Naive B cell (primary cell): ENCODE results near the gene QRSL1. TPM values are rescaled to one million over a fixed set of nuclear protein-coding genes. Genes with fewer than 3 reads are reported as not detected.
"Not testable (repeated sequence)": the region's sequence is repeated elsewhere in the genome, so short reads cannot be mapped to it uniquely, and the experiment has no call there.

Source experiments
- ATAC-seq, 2 donors: fragments of 150-1000 bp; cut with Tn5 transposase; 2 replicates each; pipeline ENCODE4 v1.10.0; 2021; ENCODE audit warnings: low read depth in 2 of 2, mild to moderate bottlenecking in 2 of 2, moderate library complexity in 2 of 2
- DNase-seq: peaks from one replicate; pipeline ENCODE4 v3.0.0; 2022
- H3K27ac Mint-ChIP-seq, 6 donors: one replicate each; pipeline ENCODE4 v1.8.0; 2020 to 2022; ENCODE audit warnings: mild to moderate bottlenecking in 6 of 6, mixed read lengths in 6 of 6, moderate library complexity in 5 of 6, inconsistent platforms in 2 of 6
- H3K27me3 Mint-ChIP-seq, 3 donors: one replicate each; pipeline ENCODE4 v1.8.0; 2021 to 2022; ENCODE audit warnings: mixed read lengths in 3 of 3, mild to moderate bottlenecking in 1 of 3
- H3K36me3 Mint-ChIP-seq, 2 donors: one replicate each; pipeline ENCODE4 v1.8.0; 2020 to 2022; ENCODE audit warnings: mixed read lengths in 2 of 2, inconsistent platforms in 1 of 2, mild to moderate bottlenecking in 1 of 2
- H3K4me1 Mint-ChIP-seq, 3 donors: one replicate each; pipeline ENCODE4 v1.8.0; 2020 to 2022; ENCODE audit warnings: mixed read lengths in 3 of 3, inconsistent platforms in 1 of 3, mild to moderate bottlenecking in 1 of 3, moderate library complexity in 1 of 3
- H3K4me3 Mint-ChIP-seq, 8 donors: one replicate each; pipeline ENCODE4 v1.8.0; 2020 to 2022; ENCODE audit warnings: mild to moderate bottlenecking in 8 of 8, mixed read lengths in 8 of 8, moderate library complexity in 8 of 8, inconsistent platforms in 2 of 8
- H3K9me3 Mint-ChIP-seq, 7 donors: one replicate each; pipeline ENCODE4 v1.8.0; 2020 to 2022; ENCODE audit warnings: mixed read lengths in 7 of 7, mild to moderate bottlenecking in 5 of 7, inconsistent platforms in 2 of 7, moderate library complexity in 1 of 7
- polyA plus RNA-seq, 6 donors: library from polyadenylated mRNA; unstranded; fragments of 300-500 nt; fragmentation: Illumina TruSeq; gene quantifications; one replicate each; pipeline ENCODE4 v1.2.3, GENCODE V29; 2021; ENCODE audit warnings: low read depth in 6 of 6

The QRSL1 gene
- polyA plus RNA-seq, 6 donors from 2014 or later: 82.0 to 97.2 (median 88.6) TPM

DNA sequence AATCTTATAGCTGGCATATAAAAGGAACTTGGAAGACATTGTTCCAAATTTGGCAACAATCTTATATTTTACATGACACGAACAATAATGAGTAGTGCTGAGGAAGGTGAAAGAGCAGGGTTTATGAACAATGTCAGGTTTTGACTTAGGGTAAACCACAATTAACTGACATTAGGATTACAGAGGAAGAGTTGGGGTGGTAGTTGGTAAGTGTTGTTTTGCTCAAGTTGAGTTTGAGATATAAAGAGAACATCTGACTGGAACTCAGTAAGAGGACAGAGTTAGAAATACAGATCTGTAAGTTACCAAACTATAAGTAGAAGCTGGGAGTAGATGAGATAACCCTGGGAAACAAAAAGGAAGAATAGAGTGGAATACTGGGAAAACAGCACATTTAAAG lies 15.2 kb upstream of the QRSL1 start:
- Mint-ChIP-seq H3K36me3 (peaks cover 15 to 17% of the 10 kb centered on the region in 2 donors), H3K27ac (peak overlapping the region; percentile 4 to 94 (median 80)), H3K9me3 (peaks cover 0 to 3% (median 0%) of the 10 kb centered on the region in 7 donors), H3K4me1 (peaks cover 37 to 64% (median 56%) of the 10 kb centered on the region in 3 donors), H3K27me3 (no peaks in the 10 kb centered on the region), H3K4me3 (peak overlapping the region in 7 of 8 donors; percentile 5 to 79 (median 51))
- DNase-seq (no peak), ATAC-seq (no peak)

DNA sequence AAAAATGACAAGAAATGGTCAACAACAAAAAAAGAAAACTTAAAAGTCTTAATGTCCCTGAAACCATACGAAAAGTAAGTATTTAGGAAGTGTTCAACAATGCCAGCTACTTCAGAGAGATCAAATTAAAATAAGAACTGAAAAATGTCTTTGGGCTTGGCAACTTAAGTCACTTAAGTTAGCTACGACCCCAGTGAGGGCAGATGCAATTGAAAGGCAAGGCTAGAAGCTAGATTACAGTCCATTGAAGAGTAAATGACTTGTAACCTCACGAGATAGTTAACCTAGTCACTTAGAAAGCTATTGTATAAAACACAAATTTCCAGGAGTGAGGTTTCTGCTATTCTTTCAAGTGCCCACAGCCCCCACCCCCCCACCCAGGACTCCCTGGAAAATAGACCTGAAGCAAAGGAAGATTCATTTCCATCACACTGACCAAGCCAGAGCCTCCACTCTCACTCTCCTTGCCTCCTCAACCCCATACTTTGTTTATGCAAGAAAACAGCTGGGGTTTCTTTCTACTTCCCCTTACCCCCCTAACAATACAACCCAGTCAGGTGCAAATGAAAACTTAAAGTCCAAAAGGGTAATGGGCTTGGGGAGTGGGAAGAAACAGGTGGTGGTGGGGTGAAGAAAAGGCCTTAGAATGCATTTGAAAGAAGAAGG lies 14.7 kb upstream of the QRSL1 start:
- Mint-ChIP-seq H3K4me1 (peaks cover 33 to 59% (median 53%) of the 10 kb centered on the region in 3 donors), H3K27me3 (no peaks in the 10 kb centered on the region), H3K9me3 (peaks cover 0 to 3% (median 0%) of the 10 kb centered on the region in 7 donors), H3K27ac (peak overlapping the region; percentile 4 to 94 (median 80)), H3K36me3 (peaks cover 15% of the 10 kb centered on the region in 2 donors), H3K4me3 (peak overlapping the region in 7 of 8 donors; percentile 34 to 85 (median 60))
- DNase-seq (no peak), ATAC-seq (peak; percentile 56 to 61)

DNA sequence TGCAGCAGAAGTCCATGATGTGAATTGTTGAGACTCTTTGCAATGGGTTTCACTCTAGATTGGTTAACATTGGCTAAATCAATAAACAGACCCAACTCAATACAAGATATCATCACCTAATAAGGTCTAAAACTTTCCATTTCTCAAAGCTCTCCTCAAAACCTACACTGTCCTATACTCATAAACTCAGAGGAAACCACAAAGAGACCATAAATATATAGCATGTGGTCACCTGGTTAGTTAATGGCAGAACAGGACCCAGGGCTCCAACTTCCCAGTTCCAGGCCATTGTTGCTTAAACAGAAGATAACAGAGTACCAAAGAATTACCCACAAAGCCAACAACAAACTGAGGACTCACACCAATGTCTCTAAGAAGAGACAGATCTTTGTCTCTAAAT lies 12.1 kb upstream of the QRSL1 start:
- peaks cover 0 to 3% (median 0%) of the 10 kb centered on the region in 7 donors for H3K9me3 Mint-ChIP-seq
- peak overlapping the region in 1 of 6 donors; percentile 84 for H3K27ac Mint-ChIP-seq
- H3K27me3 Mint-ChIP-seq: no peaks in the 10 kb centered on the region
- no peak for ATAC-seq
- DNase-seq: no peak
- no peak overlapping the region for H3K4me3 Mint-ChIP-seq
- H3K4me1 Mint-ChIP-seq: peaks cover 32 to 44% (median 43%) of the 10 kb centered on the region in 3 donors
- peaks cover 17 to 18% of the 10 kb centered on the region in 2 donors for H3K36me3 Mint-ChIP-seq

DNA sequence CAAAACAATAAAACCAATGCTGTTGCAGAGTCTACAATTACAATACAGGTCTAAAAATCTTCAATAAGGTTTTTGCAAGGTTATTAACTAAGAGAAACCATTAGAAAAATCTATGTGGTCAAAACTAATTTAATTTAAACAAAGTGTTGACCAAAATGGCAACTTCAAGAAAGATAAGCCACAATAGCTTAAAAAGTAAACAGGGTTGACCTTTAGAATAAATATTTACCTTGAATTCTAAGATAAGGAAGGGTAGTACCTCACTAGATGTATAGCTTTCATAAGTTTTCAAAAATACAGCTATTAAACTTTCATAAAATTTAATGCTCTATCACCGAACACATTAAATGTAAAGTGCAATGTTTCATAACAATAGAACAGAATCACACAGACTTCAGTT lies 11.5 kb upstream of the QRSL1 start:
- no peaks in the 10 kb centered on the region for H3K27me3 Mint-ChIP-seq
- peak overlapping the region in 1 of 6 donors; percentile 84 for H3K27ac Mint-ChIP-seq
- H3K36me3 Mint-ChIP-seq: peaks cover 17 to 18% of the 10 kb centered on the region in 2 donors
- DNase-seq (no peak), ATAC-seq (no peak)
- no peaks in the 10 kb centered on the region for H3K9me3 Mint-ChIP-seq
- H3K4me1 Mint-ChIP-seq: peaks cover 26 to 41% (median 38%) of the 10 kb centered on the region in 3 donors
- H3K4me3 Mint-ChIP-seq: no peak overlapping the region

DNA sequence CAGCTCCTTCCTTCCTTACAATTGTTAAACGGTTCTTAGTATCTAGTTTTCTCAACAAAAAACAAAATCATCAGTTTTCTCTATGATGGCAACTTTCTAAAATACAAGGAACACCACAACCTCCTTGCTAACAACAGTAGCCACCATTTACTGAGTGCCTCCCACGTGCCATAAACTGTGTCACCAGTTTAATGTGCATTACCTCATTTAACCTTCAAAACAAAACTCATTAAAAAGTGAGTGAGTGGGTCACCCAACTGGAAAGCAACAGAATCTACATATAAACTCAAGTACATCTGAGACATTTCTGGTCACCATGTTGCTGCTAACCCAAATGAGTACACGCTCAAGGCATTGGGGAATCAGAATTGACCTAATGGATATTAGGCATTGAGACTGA lies 11.1 kb upstream of the QRSL1 start:
- H3K27me3 Mint-ChIP-seq: no peaks in the 10 kb centered on the region
- peaks cover 22 to 39% (median 33%) of the 10 kb centered on the region in 3 donors for H3K4me1 Mint-ChIP-seq
- ATAC-seq (no peak), DNase-seq (no peak)
- H3K36me3 Mint-ChIP-seq: peaks cover 15 to 20% of the 10 kb centered on the region in 2 donors
- H3K4me3 Mint-ChIP-seq: no peak overlapping the region
- no peaks in the 10 kb centered on the region for H3K9me3 Mint-ChIP-seq
- peak overlapping the region in 1 of 6 donors; percentile 3 for H3K27ac Mint-ChIP-seq

DNA sequence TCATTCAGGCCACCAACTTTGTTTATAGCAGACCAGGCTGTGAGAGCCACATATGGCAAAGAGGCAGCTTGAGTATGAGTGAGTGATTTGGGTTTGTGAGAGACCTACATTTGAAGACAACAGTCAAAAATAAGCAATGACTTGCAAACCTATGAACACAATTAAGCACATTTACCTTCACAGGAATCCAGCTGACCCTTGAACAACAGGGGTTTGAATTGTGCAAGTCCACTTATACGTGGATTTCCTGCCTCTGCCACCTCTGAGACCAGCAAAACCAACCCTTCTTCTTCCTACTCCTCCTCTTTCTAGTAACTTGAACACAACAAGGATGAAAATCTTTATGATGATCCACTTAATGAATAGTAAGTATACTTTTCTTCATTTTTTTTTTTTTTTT lies 10.2 kb upstream of the QRSL1 start:
- no peak for ATAC-seq
- no peak overlapping the region for H3K4me3 Mint-ChIP-seq
- peaks cover 13 to 31% (median 24%) of the 10 kb centered on the region in 3 donors for H3K4me1 Mint-ChIP-seq
- H3K36me3 Mint-ChIP-seq: peaks cover 15 to 20% of the 10 kb centered on the region in 2 donors
- H3K27ac Mint-ChIP-seq: no peak overlapping the region
- H3K9me3 Mint-ChIP-seq: no peaks in the 10 kb centered on the region
- no peaks in the 10 kb centered on the region for H3K27me3 Mint-ChIP-seq
- DNase-seq: no peak

DNA sequence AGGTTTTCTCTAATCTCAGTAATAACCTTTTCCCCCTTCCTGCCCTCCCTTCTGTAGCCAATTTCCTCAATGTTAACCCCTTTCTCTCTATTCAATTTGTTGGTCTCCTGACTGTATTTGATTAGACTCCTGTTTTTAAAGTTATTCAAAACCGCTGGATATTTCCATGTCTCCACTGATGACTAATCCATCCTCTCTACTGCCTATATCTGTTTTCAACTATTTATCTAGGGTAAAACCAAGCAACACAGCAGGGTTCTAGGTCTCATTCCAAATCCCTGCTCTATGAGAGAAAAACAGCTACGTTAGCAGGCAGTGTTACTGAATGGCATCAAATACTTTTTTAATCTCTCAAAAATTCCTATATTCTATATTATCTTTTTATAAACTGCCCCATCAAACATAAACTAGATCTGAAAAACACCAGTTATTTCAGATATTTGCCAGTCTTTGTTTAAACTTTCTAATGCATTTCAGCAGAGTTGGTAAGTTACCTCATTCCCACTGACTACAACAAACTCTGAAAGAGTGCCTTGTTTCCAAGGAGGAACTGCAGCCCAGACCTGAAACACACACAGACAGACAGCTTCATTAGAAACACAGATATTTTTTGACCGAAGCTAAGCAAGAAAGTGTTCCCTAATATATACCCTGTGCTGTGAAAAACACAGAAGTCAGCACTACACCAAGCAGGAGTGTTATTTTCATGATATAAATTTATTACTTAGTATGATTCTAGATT lies 8.3 kb upstream of the QRSL1 start:
- Mint-ChIP-seq H3K36me3 (peaks cover 15 to 20% of the 10 kb centered on the region in 2 donors), H3K9me3 (no peaks in the 10 kb centered on the region), H3K27me3 (no peaks in the 10 kb centered on the region), H3K27ac (no peak overlapping the region), H3K4me1 (peaks cover 14 to 23% (median 23%) of the 10 kb centered on the region in 3 donors), H3K4me3 (no peak overlapping the region)
- ATAC-seq (no peak), DNase-seq (no peak)

DNA sequence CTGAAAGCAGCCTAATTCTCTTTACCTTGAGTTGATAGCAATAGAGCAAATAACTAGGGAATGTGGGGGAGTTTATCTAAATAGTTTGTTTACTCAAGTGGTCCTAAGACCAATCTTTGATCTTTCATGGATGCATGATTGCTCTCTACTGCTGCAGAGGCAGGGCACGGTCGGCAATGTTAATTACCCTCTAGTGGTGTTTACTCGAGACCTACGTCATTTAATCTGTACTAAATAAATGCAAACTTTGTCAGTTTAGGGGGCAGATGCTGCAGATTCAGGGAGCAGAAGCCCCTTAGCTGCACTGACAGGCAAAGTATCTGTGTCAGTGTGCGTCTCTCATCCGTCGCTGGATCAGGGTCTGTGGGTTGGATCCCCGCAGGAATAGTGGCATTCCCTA lies 7.0 kb upstream of the QRSL1 start:
- ATAC-seq (no peak), DNase-seq (no peak)
- H3K9me3 Mint-ChIP-seq: no peaks in the 10 kb centered on the region
- H3K27ac Mint-ChIP-seq: no peak overlapping the region
- H3K4me3 Mint-ChIP-seq: no peak overlapping the region
- peaks cover 15 to 31% (median 29%) of the 10 kb centered on the region in 3 donors for H3K4me1 Mint-ChIP-seq
- no peaks in the 10 kb centered on the region for H3K27me3 Mint-ChIP-seq
- peaks cover 15 to 20% of the 10 kb centered on the region in 2 donors for H3K36me3 Mint-ChIP-seq

DNA sequence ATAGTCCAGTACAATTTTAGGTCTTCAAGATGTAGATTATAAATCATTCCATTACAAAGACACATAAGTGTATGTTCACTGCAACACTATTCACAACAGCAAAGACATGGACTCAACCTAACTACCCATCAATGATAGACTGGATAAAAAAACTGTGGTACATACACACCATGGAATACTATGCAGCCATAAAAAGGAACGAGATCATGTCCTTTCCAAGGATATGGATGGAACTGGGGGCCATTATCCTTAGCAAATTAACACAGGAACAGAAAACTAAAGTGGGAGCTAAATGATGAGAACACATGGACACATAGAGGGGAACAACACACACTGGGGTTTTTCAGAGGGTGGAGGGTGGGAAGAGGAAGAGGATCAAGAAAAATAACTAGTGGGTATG lies 6.3 kb upstream of the QRSL1 start:
- H3K27me3 Mint-ChIP-seq: no peaks in the 10 kb centered on the region
- no peaks in the 10 kb centered on the region for H3K9me3 Mint-ChIP-seq
- peaks cover 15 to 20% of the 10 kb centered on the region in 2 donors for H3K36me3 Mint-ChIP-seq
- ATAC-seq: no peak
- peak overlapping the region in 2 of 6 donors; percentile 50 to 64 for H3K27ac Mint-ChIP-seq
- no peak for DNase-seq
- H3K4me3 Mint-ChIP-seq: peak overlapping the region in 1 of 8 donors; percentile 25
- H3K4me1 Mint-ChIP-seq: peaks cover 14 to 31% (median 30%) of the 10 kb centered on the region in 3 donors

DNA sequence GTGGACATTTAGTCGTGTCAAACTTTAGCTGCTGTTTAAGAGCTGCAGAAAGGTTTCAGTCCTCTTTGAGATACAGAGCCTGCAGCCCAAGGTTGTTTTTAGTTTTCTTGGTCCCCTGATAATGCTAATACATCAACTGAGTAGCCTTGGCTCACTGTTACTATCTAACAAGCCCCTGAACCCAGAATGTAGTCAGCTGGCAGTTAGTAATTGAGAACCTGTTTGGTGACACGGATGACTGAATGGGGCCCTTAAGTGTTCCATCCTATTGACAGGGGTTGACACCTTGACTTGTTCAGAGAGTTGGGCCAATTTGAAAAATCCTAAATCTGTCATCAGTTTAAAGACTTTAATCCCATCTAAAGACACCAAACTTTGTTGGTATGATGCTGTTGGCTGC lies 2.9 kb upstream of the QRSL1 start:
- Mint-ChIP-seq H3K36me3 (peaks cover 11 to 13% of the 10 kb centered on the region in 2 donors), H3K9me3 (peaks cover 0 to 1% (median 0%) of the 10 kb centered on the region in 7 donors), H3K27me3 (no peaks in the 10 kb centered on the region), H3K27ac (peak overlapping the region in 3 of 6 donors; percentile 30 to 72 (median 66)), H3K4me1 (peaks cover 24 to 55% (median 33%) of the 10 kb centered on the region in 3 donors), H3K4me3 (peak overlapping the region in 5 of 8 donors; percentile 20 to 69 (median 39))
- ATAC-seq (no peak), DNase-seq (no peak)

DNA sequence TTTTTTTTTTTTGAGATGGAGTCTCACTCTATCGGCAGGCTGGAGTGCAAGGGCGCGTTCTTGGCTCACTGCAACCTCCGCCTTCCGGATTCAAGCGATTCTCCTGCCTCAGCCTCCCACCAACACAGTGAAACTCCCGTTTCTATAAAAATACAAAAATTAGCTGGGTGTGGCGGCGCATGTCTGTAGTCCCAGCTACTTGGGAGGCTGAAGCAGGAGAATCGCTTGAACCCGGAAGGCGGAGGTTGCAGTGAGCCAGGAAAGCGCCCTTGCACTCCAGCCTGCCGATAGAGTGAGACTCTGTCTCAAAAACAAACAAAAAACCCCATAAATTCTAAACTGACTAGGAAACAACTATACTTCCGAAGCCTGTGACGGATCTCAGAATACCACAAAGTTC lies 1.6 kb upstream of the QRSL1 start:
- H3K27me3 Mint-ChIP-seq, H3K9me3 Mint-ChIP-seq, ATAC-seq, DNase-seq, H3K36me3 Mint-ChIP-seq: not testable (repeated sequence)
- Mint-ChIP-seq H3K4me1 (peaks cover 32 to 55% (median 36%) of the 10 kb centered on the region in 3 donors), H3K27ac (peak overlapping the region in 4 of 6 donors; percentile 60 to 100 (median 98)), H3K4me3 (peak overlapping the region; percentile 52 to 100 (median 98))

DNA sequence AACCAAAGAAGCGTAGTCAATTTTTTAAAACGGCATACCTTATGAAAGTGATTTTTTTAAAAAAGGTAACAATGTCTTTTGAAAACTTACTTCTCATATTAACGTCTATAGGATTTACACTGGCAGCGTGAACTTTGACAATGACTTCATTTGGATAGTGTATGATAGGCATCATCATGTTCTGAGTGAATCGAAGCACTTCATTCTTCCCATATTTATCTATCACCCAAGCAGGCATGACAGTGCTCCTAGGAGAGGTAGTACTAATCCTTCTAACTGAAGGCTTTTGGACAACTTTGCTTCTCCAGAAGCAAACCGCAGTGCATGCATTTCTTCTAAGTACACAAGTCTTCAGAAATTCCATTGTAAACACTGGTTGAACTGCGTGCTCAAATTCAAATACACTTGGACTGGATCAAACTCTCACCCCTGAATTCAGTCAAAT lies 698 bp upstream of the QRSL1 start:
- DNase-seq (no peak), ATAC-seq (peak in 1 of 2 donors; percentile 3)
- peaks cover 38 to 53% (median 41%) of the 10 kb centered on the region in 3 donors for H3K4me1 Mint-ChIP-seq
- peaks cover under 1% of the 10 kb centered on the region in 2 donors for H3K36me3 Mint-ChIP-seq
- H3K27me3 Mint-ChIP-seq: no peaks in the 10 kb centered on the region
- peaks cover 0 to 1% (median 0%) of the 10 kb centered on the region in 7 donors for H3K9me3 Mint-ChIP-seq
- H3K4me3 Mint-ChIP-seq: peak overlapping the region; percentile 93 to 100 (median 98)
- peak overlapping the region; percentile 96 to 100 (median 98) for H3K27ac Mint-ChIP-seq

DNA sequence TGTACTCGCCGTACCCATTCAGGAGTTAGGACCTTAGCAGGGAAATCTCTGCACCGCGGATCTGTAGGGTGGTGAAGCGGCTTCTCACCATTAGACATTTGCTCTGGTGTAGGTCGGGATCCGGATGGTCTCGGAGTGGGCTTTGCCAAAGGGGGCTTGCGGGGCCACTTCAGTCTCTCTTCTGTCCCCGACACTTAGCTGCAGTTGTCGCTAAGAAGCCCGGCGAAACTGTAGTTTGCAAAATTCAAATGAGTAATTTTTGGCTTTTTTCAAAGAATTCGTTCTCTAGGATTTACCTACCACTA lies 433 bp downstream of the QRSL1 start:
- DNase-seq (no peak), ATAC-seq (no peak)
- Mint-ChIP-seq H3K4me3 (peak overlapping the region; percentile 93 to 100 (median 98)), H3K27ac (peak overlapping the region; percentile 96 to 100 (median 98)), H3K27me3 (no peaks in the 10 kb centered on the region), H3K9me3 (peaks cover 0 to 2% (median 0%) of the 10 kb centered on the region in 7 donors), H3K36me3 (peaks cover 9 to 11% of the 10 kb centered on the region in 2 donors), H3K4me1 (peaks cover 47 to 64% (median 51%) of the 10 kb centered on the region in 3 donors)
